Measurements from ENCODE around the gene APOBEC4. TPM values are rescaled to one million over a fixed set of nuclear protein-coding genes. Genes with fewer than 3 reads are reported as not detected.

APOBEC4 gene
- polyA plus RNA-seq, 1 of the 3 experiments (the other 2 are of a cell fraction) = not detected

DNA sequence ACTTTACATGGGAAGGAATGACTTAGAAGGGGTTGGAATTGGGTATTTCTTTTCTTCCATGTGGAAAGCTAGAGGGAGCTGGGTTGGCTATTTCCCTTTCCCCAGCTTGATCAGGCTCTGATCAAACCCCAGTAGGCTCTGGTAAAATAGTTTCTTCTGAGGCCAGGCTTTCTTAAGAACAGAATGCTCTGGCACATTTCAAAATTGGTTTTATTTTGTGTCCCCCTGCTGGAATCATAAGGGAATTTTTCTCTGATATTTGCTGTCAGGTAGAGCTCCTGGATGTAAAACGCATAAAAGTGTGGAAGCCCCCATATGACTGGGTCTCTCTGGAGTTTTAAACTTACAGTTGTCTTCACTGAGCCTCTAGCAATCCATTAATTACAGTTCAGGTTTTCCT lies 17.1 kb upstream of the APOBEC4 start:
- ChIA-PET CTCF (interaction anchor here (1.0 to 1.8 kb wide), 4 partner anchors 14 to 246 kb away, joined by 3 to 8 read pairs (median 4); partner anchors contain the start of gene APOBEC4), POLR2A (no interaction called here)
- H3K4me2 ChIP-seq = no peak overlapping the region
- no peaks in the 10 kb centered on the region for H3K9me2 ChIP-seq
- no peaks in the 10 kb centered on the region for H3K9me3 ChIP-seq
- peaks cover 0 to 4% of the 10 kb centered on the region in 2 experiments for H3K36me3 ChIP-seq (replicated peaks in 1 of 2; ENCODE audit: control insufficient read depth in 1 of 2, insufficient read depth in 2 of 2, low read length in 1 of 2)
- H3K27ac ChIP-seq (ENCODE audit: low read depth in 2 of 2, low read length in 1 of 2) = no peak overlapping the region
- no peak overlapping the region for H2AFZ ChIP-seq (ENCODE audit: low read depth)
- WGBS (ENCODE audit: low lambda C conversion rate) = 94% methylated on average over 1 of the region's 1 CpG
- TF ChIP-seq, protein P1, sequence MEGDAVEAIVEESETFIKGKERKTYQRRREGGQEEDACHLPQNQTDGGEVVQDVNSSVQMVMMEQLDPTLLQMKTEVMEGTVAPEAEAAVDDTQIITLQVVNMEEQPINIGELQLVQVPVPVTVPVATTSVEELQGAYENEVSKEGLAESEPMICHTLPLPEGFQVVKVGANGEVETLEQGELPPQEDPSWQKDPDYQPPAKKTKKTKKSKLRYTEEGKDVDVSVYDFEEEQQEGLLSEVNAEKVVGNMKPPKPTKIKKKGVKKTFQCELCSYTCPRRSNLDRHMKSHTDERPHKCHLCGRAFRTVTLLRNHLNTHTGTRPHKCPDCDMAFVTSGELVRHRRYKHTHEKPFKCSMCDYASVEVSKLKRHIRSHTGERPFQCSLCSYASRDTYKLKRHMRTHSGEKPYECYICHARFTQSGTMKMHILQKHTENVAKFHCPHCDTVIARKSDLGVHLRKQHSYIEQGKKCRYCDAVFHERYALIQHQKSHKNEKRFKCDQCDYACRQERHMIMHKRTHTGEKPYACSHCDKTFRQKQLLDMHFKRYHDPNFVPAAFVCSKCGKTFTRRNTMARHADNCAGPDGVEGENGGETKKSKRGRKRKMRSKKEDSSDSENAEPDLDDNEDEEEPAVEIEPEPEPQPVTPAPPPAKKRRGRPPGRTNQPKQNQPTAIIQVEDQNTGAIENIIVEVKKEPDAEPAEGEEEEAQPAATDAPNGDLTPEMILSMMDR (IDR thresholded peaks at IDR 0.05) = peak; percentile 11; the same call in 1 of the 2 replicates
- no peak for TF ChIP-seq NRF1 (IDR thresholded peaks at IDR 0.05; ENCODE audit: low read depth, low read length)
- H3K79me2 ChIP-seq (ENCODE audit: insufficient read depth) = no peaks in the 10 kb centered on the region; the same call in 1 of the 2 replicates
- no peak overlapping the region for H3K9ac ChIP-seq
- H3F3A ChIP-seq (replicated peaks; ENCODE audit: insufficient read depth) = peaks cover 3% of the 10 kb centered on the region
- no peak for DNase-seq
- no peaks in the 10 kb centered on the region for H4K20me1 ChIP-seq (ENCODE audit: insufficient read depth)
- H3K4me3 ChIP-seq (ENCODE audit: low read depth in 2 of 2, low read length in 1 of 2) = no peak overlapping the region
- H3K4me1 ChIP-seq (ENCODE audit: control insufficient read depth in 1 of 2, insufficient read depth in 2 of 2, low read depth in 1 of 2, low read length in 1 of 2) = no peaks in the 10 kb centered on the region; a peak in 1 of 4 replicates
- no peaks in the 10 kb centered on the region for H3K27me3 ChIP-seq (ENCODE audit: insufficient read depth)

DNA sequence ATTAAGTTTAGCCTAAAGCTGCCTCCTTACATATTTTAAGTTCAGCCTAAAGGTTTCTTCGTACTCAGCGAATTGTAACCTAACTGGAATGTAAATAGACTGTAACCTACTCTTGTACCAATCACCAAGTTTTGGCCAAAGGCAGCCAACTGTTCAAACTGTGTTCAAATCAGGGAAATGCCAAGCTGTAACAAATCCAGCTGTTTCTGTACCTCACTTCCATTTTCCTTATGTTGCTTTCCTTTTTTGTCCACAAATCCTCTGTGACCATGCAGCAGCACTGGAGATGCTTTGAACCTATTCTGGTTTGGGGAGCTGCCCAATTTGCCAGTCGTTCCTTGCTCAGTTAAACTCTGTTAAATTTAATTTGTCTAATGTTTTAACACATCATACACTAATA lies 3.2 kb upstream of the APOBEC4 start:
- no peak for DNase-seq
- no peaks in the 10 kb centered on the region for H3F3A ChIP-seq (replicated peaks; ENCODE audit: insufficient read depth)
- ChIA-PET CTCF (interaction anchor here (0.9 to 6.1 kb wide), 27 partner anchors 9 to 1034 kb away, joined by 3 to 219 read pairs (median 5); no protein-coding TSS in a partner anchor), POLR2A (interaction anchor here (1.8 kb wide), 1 partner anchor 259 kb away, joined by 6 read pairs; no protein-coding TSS in a partner anchor)
- H3K4me3 ChIP-seq (ENCODE audit: low read depth in 2 of 2, low read length in 1 of 2) = no peak overlapping the region
- H3K36me3 ChIP-seq (replicated peaks in 1 of 2; ENCODE audit: control insufficient read depth in 1 of 2, insufficient read depth in 2 of 2, low read length in 1 of 2) = no peaks in the 10 kb centered on the region
- no peaks in the 10 kb centered on the region for H3K9me2 ChIP-seq
- H3K9ac ChIP-seq = no peak overlapping the region
- TF ChIP-seq, protein P2, sequence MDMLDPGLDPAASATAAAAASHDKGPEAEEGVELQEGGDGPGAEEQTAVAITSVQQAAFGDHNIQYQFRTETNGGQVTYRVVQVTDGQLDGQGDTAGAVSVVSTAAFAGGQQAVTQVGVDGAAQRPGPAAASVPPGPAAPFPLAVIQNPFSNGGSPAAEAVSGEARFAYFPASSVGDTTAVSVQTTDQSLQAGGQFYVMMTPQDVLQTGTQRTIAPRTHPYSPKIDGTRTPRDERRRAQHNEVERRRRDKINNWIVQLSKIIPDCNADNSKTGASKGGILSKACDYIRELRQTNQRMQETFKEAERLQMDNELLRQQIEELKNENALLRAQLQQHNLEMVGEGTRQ (IDR thresholded peaks at IDR 0.05; ENCODE audit: borderline replicate concordance, low read depth, low read length) = no peak
- TF ChIP-seq NRF1 (IDR thresholded peaks at IDR 0.05; ENCODE audit: low read depth, low read length) = no peak
- TF ChIP-seq MEF2A (IDR thresholded peaks at IDR 0.05; ENCODE audit: borderline replicate concordance, low read depth) = no peak
- TF ChIP-seq, protein P3, sequence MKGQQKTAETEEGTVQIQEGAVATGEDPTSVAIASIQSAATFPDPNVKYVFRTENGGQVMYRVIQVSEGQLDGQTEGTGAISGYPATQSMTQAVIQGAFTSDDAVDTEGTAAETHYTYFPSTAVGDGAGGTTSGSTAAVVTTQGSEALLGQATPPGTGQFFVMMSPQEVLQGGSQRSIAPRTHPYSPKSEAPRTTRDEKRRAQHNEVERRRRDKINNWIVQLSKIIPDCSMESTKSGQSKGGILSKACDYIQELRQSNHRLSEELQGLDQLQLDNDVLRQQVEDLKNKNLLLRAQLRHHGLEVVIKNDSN (IDR thresholded peaks at IDR 0.05; ENCODE audit: borderline replicate concordance, low read depth) = no peak
- no peak for TF ChIP-seq YY1 (IDR thresholded peaks at IDR 0.05; ENCODE audit: low read depth)
- TF ChIP-seq, protein P4, sequence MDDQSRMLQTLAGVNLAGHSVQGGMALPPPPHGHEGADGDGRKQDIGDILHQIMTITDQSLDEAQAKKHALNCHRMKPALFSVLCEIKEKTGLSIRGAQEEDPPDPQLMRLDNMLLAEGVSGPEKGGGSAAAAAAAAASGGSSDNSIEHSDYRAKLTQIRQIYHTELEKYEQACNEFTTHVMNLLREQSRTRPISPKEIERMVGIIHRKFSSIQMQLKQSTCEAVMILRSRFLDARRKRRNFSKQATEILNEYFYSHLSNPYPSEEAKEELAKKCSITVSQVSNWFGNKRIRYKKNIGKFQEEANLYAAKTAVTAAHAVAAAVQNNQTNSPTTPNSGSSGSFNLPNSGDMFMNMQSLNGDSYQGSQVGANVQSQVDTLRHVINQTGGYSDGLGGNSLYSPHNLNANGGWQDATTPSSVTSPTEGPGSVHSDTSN (IDR thresholded peaks at IDR 0.05) = no peak
- TF ChIP-seq POLR2AphosphoS5 (IDR thresholded peaks at IDR 0.05; ENCODE audit: low read depth, low read length) = no peak
- TF ChIP-seq, protein P5, sequence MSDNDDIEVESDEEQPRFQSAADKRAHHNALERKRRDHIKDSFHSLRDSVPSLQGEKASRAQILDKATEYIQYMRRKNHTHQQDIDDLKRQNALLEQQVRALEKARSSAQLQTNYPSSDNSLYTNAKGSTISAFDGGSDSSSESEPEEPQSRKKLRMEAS (IDR thresholded peaks at IDR 0.05; ENCODE audit: low read depth) = no peak
- no peak for TF ChIP-seq RAD21 (IDR thresholded peaks at IDR 0.05; ENCODE audit: low read length)
- TF ChIP-seq RFX5 (IDR thresholded peaks at IDR 0.05; ENCODE audit: low read length) = no peak
- TF ChIP-seq EP300 (IDR thresholded peaks at IDR 0.05; ENCODE audit: borderline replicate concordance in 1 of 2, low read depth in 1 of 2, low read length in 1 of 2) = no peak
- TF ChIP-seq EZH2phosphoT487 (IDR thresholded peaks at IDR 0.05; ENCODE audit: borderline replicate concordance, low read depth) = no peak
- no peak for TF ChIP-seq RXRA (IDR thresholded peaks at IDR 0.05; ENCODE audit: borderline replicate concordance, low read depth)
- WGBS (ENCODE audit: low lambda C conversion rate) = 81% methylated on average over 3 of the region's 3 CpGs
- no peaks in the 10 kb centered on the region for H4K20me1 ChIP-seq (ENCODE audit: insufficient read depth)
- no peaks in the 10 kb centered on the region for H3K79me2 ChIP-seq (ENCODE audit: insufficient read depth)
- H2AFZ ChIP-seq (ENCODE audit: low read depth) = no peak overlapping the region
- no peak overlapping the region for H3K4me2 ChIP-seq
- H3K27ac ChIP-seq (ENCODE audit: low read depth in 2 of 2, low read length in 1 of 2) = no peak overlapping the region
- H3K9me3 ChIP-seq = no peaks in the 10 kb centered on the region
- peaks cover 2 to 9% of the 10 kb centered on the region in 2 experiments; a peak in 3 of 4 replicates for H3K4me1 ChIP-seq (ENCODE audit: control insufficient read depth in 1 of 2, insufficient read depth in 2 of 2, low read depth in 1 of 2, low read length in 1 of 2)
- H3K27me3 ChIP-seq (ENCODE audit: insufficient read depth) = no peaks in the 10 kb centered on the region

All from SK-N-SH (cell line).